IMR-90 (cell line): ENCODE measurements around the gene DENND6A. TPM values are rescaled to one million over a fixed set of nuclear protein-coding genes. Genes with fewer than 3 reads are reported as not detected.

Experiments used
- ATAC-seq: fragments of 200-7000 bp; cut with Tn5 transposase; 2 replicates; pipeline ENCODE4 v1.9.1; 2020; ENCODE audit warnings: low read depth, mild to moderate bottlenecking, moderate library complexity
- BruUV-seq: library from RNA; stranded (reverse); fragments of 400-500 nt; replicated peaks from 2 replicates; lab custom pipeline; 2021; lab: Mats Ljungman, UMichigan
- CTCF ChIA-PET: fragments of 300-600 bp; formaldehyde crosslinking; extraction: SDS; loops from one replicate; lab custom pipeline; 2021; ENCODE audit warnings: antibody characterized with exemption; lab: Yijun Ruan, JAX
- POLR2A ChIA-PET: fragments of 300-600 bp; sonication (Branson Sonifier 250); formaldehyde crosslinking; loops from one replicate; lab custom pipeline; 2022; ENCODE audit warnings: antibody characterized with exemption; ENCODE audit not compliant: unreplicated experiment; lab: Charles Lee
- DNase-seq: peaks from one replicate; pipeline ENCODE4 v3.0.0; 2013
- H2AFZ ChIP-seq: replicated peaks from 2 replicates; pipeline ENCODE3; 2013; ENCODE audit warnings: low read length, mild to moderate bottlenecking; ENCODE audit not compliant: poor library complexity
- H2AK5ac ChIP-seq: 2 replicates; pipeline ENCODE4 v1.6.1; 2013; ENCODE audit warnings: low read depth, low read length, inconsistent platforms
- H2AK9ac ChIP-seq: replicated peaks from 2 replicates; pipeline ENCODE3; 2013; ENCODE audit warnings: mild to moderate bottlenecking, low read depth, low read length, moderate library complexity; ENCODE audit not compliant: poor library complexity
- H2BK120ac ChIP-seq: 2 replicates; pipeline ENCODE4 v1.6.1; 2013; ENCODE audit warnings: low read depth, low read length, inconsistent platforms
- H2BK15ac ChIP-seq: 3 replicates; pipeline ENCODE4 v1.6.1; 2013; ENCODE audit warnings: low read depth, low read length, inconsistent platforms
- H2BK20ac ChIP-seq: 2 replicates; pipeline ENCODE4 v1.6.1; 2013; ENCODE audit warnings: low read depth, mild to moderate bottlenecking, inconsistent platforms, low read length, moderate library complexity
- H2BK5ac ChIP-seq: 2 replicates; pipeline ENCODE4 v1.6.1; 2013; ENCODE audit warnings: mild to moderate bottlenecking, low read depth, low read length, inconsistent platforms; ENCODE audit not compliant: poor library complexity, severe bottlenecking
- H3K14ac ChIP-seq: replicated peaks from 2 replicates; pipeline ENCODE4 v1.6.1; 2013; ENCODE audit warnings: low read depth, low read length, inconsistent platforms
- H3K18ac ChIP-seq: 2 replicates; pipeline ENCODE4 v1.6.1; 2013; ENCODE audit warnings: low read depth, low read length, control low read depth
- H3K23ac ChIP-seq: 2 replicates; pipeline ENCODE4 v1.6.1; 2013; ENCODE audit warnings: low read depth, low read length, inconsistent platforms
- H3K27ac ChIP-seq: 2 replicates; pipeline ENCODE4 v1.5.1; 2013; ENCODE audit warnings: mild to moderate bottlenecking, control low read depth, low read length; ENCODE audit not compliant: insufficient read depth
- H3K27me3 ChIP-seq: 2 replicates; pipeline ENCODE4 v1.6.1; 2013; ENCODE audit warnings: low read length; ENCODE audit not compliant: control insufficient read depth, insufficient read depth
- H3K36me3 ChIP-seq: 2 replicates; pipeline ENCODE4 v1.6.1; 2013; ENCODE audit warnings: low read length, mixed read lengths; ENCODE audit not compliant: control insufficient read depth, insufficient read depth
- H3K4ac ChIP-seq: 2 replicates; pipeline ENCODE4 v1.6.1; 2013; ENCODE audit warnings: low read depth, low read length, inconsistent platforms
- H3K4me1 ChIP-seq: 2 replicates; pipeline ENCODE4 v1.6.1; 2013; ENCODE audit warnings: low read length, mixed read lengths; ENCODE audit not compliant: control insufficient read depth, insufficient read depth
- H3K4me2 ChIP-seq: 2 replicates; pipeline ENCODE4 v1.6.1; 2013; ENCODE audit warnings: low read depth, mild to moderate bottlenecking, control low read depth, low read length, moderate library complexity
- H3K4me3 ChIP-seq: 2 replicates; pipeline ENCODE4 v1.5.1; 2013; ENCODE audit warnings: low read depth, mild to moderate bottlenecking, control low read depth, low read length, moderate library complexity; ENCODE audit not compliant: insufficient read depth
- H3K56ac ChIP-seq: 2 replicates; pipeline ENCODE4 v1.6.1; 2013; ENCODE audit warnings: low read length, inconsistent platforms; ENCODE audit not compliant: insufficient read depth; ENCODE audit errors: extremely low read depth
- H3K79me1 ChIP-seq, 2 experiments: 2 replicates each; pipeline ENCODE4 v1.6.1; 2013; ENCODE audit warnings: low read length in 2 of 2, inconsistent platforms in 1 of 2, low read depth in 1 of 2
- H3K9ac ChIP-seq: 2 replicates; pipeline ENCODE4 v1.6.1; 2013; ENCODE audit warnings: low read depth, low read length, control low read depth
- H3K9me1 ChIP-seq: 2 replicates; pipeline ENCODE4 v1.6.1; 2013; ENCODE audit warnings: low read length, inconsistent platforms; ENCODE audit not compliant: insufficient read depth
- H3K9me3 ChIP-seq: 2 replicates; pipeline ENCODE4 v1.6.1; 2013; ENCODE audit warnings: low read length; ENCODE audit not compliant: control insufficient read depth, insufficient read depth
- H4K20me1 ChIP-seq: 2 replicates; pipeline ENCODE4 v1.6.1; 2013; ENCODE audit warnings: low read length, inconsistent platforms; ENCODE audit not compliant: insufficient read depth
- H4K5ac ChIP-seq: 2 replicates; pipeline ENCODE4 v1.6.1; 2013; ENCODE audit warnings: mild to moderate bottlenecking, low read depth, low read length, control low read depth
- H4K8ac ChIP-seq, 2 experiments: 2 replicates each; pipeline ENCODE4 v1.6.1; 2013; ENCODE audit warnings: low read depth in 2 of 2, low read length in 2 of 2, control low read depth in 1 of 2, inconsistent platforms in 1 of 2
- H4K91ac ChIP-seq: 2 replicates; pipeline ENCODE4 v1.6.1; 2013; ENCODE audit warnings: low read depth, low read length, inconsistent platforms; ENCODE audit not compliant: insufficient read depth
- CTCF ChIP-seq: conservative IDR thresholded peaks from 2 replicates; pipeline ENCODE4 v1.5.1; 2012; ENCODE audit warnings: mild to moderate bottlenecking, low read depth, low read length, improper control_type of control experiment
- NFE2L2 ChIP-seq: fragments of 150-350 bp; IDR thresholded peaks from 2 replicates; pipeline ENCODE4 v1.6.1; 2016; ENCODE audit warnings: low read depth, mild to moderate bottlenecking, low read length
- POLR2A ChIP-seq: IDR thresholded peaks from 2 replicates; pipeline ENCODE4 v1.6.1; 2012; ENCODE audit warnings: mild to moderate bottlenecking, low read depth, low read length
- RAD21 ChIP-seq: IDR thresholded peaks from 2 replicates; pipeline ENCODE4 v1.6.1; 2012; ENCODE audit warnings: low read length, improper control_type of control experiment
- dilution Hi-C: fragments of 300-500 bp; cut with HindIII; formaldehyde crosslinking; loops from one replicate; pipeline ENCODE4 v1.14.3; 2018; ENCODE audit warnings: low sequenced_read_pairs; ENCODE audit not compliant: unreplicated experiment
- in situ Hi-C: fragments of 300-500 bp; cut with MboI; formaldehyde crosslinking; loops from 3 replicates; pipeline ENCODE4 v1.14.3; 2019; ENCODE audit warnings: low sequenced_read_pairs, inconsistent platforms, mixed read lengths
- intact Hi-C: fragments of 100-400 bp; cut with micrococcal nuclease; formaldehyde crosslinking; loops from 2 replicates; pipeline ENCODE4 v1.10.0; 2022
- polyA plus RNA-seq, 3 experiments: library from polyadenylated mRNA; depleted of rRNA; stranded (reverse); fragments of >200 nt; gene quantifications; 2 replicates each; pipeline ENCODE4 v1.2.3, GENCODE V29; 2012; ENCODE audit warnings: low replicate concordance in 1 of 3
- total RNA-seq: library from RNA; depleted of rRNA; stranded (reverse); fragments of >200 nt; gene quantifications from 2 replicates; pipeline ENCODE4 v1.2.3, GENCODE V29; 2012

Gene DENND6A
- total and polyA plus RNA-seq, 2 of the 4 experiments (the other 2 are of a cell fraction), result 3.8 to 9.0 TPM

- H4K5ac ChIP-seq, result no peak overlapping the region
- no peak overlapping the region for H2AK9ac ChIP-seq
- H3K23ac ChIP-seq, result no peak overlapping the region
- no peak overlapping the region for H3K4me2 ChIP-seq
- intact Hi-C loops (loop anchor here (10.0 kb wide), 1 partner anchor 193 kb away; no protein-coding TSS in a partner anchor), dilution Hi-C loops (no loop called here), in situ Hi-C loops (no loop called here)
- H3K14ac ChIP-seq, result no peak overlapping the region
- peaks cover 19% of the 10 kb centered on the region for H3K36me3 ChIP-seq
- no peak overlapping the region for H3K4me3 ChIP-seq
- no peaks in the 10 kb centered on the region for H3K4me1 ChIP-seq
- no peak overlapping the region for H4K8ac ChIP-seq
- POLR2A ChIA-PET, result no interaction called here
- no peaks in the 10 kb centered on the region for H4K20me1 ChIP-seq
- H3K9ac ChIP-seq, result no peak overlapping the region
- no peak overlapping the region for H3K56ac ChIP-seq
- H3K27me3 ChIP-seq, result no peaks in the 10 kb centered on the region
- no peak overlapping the region for H2AFZ ChIP-seq
- no peak for DNase-seq
- no peaks in the 10 kb centered on the region for H3K9me1 ChIP-seq
- H2AK5ac ChIP-seq, result no peak overlapping the region
- BruUV-seq, result no TSS peak
- H2BK20ac ChIP-seq, result no peak overlapping the region
- no peak overlapping the region for H3K18ac ChIP-seq
- H3K4ac ChIP-seq, result no peak overlapping the region
- H2BK120ac ChIP-seq, result no peak overlapping the region
- no peak overlapping the region for H2BK5ac ChIP-seq
- H3K27ac ChIP-seq, result no peak overlapping the region
- no peaks in the 10 kb centered on the region for H3K9me3 ChIP-seq
- no peak overlapping the region for H4K91ac ChIP-seq
- TF ChIP-seq RAD21 (no peak), POLR2A (no peak), CTCF (no peak), NFE2L2 (peak; percentile 58; the same call in 1 of the 2 replicates)
- H2BK15ac ChIP-seq, result no peak overlapping the region
- CTCF ChIA-PET, result interaction anchor here (0.9 to 1.1 kb wide), 2 partner anchors 10 to 95 kb away, joined by 4 to 8 read pairs; no protein-coding TSS in a partner anchor
- no peaks in the 10 kb centered on the region; a peak in 1 of 4 replicates for H3K79me1 ChIP-seq
- ATAC-seq, result no peak
These were observed 31.5 kb downstream of the DENND6A start for GRCh38 chr3:57661404-57661803.
